Neural cell (in vitro differentiated cells): ENCODE measurements around the gene BCL3.

ENCODE experiments used
- EP300 ChIP-seq: fragments of 450-650 bp; conservative IDR thresholded peaks from 2 replicates; pipeline ENCODE4 v1.6.1; 2014; ENCODE audit warnings: antibody characterized with exemption, mild to moderate bottlenecking, moderate library complexity; ENCODE audit not compliant: poor library complexity, severe bottlenecking
- EZH2 ChIP-seq: fragments of 200-600, 300-800 bp; shearing (Covaris generic), sonication (generic); IDR thresholded peaks from 2 replicates; pipeline ENCODE4 v1.6.1; 2014; ENCODE audit warnings: antibody characterized with exemption, low read length, borderline replicate concordance, mild to moderate bottlenecking; ENCODE audit not compliant: insufficient read depth, poor library complexity, severe bottlenecking
- TF ChIP-seq, protein P1 (sequence below): fragments of 450-650 bp; IDR thresholded peaks from 2 replicates; pipeline ENCODE4 v1.5.1; 2014; ENCODE audit warnings: antibody characterized with exemption, mild to moderate bottlenecking, moderate library complexity; ENCODE audit not compliant: poor library complexity, severe bottlenecking

GRCh38 chr19:44806291-44806690 lies 57.8 kb downstream of the BCL3 start:
- TF ChIP-seq, protein P1, sequence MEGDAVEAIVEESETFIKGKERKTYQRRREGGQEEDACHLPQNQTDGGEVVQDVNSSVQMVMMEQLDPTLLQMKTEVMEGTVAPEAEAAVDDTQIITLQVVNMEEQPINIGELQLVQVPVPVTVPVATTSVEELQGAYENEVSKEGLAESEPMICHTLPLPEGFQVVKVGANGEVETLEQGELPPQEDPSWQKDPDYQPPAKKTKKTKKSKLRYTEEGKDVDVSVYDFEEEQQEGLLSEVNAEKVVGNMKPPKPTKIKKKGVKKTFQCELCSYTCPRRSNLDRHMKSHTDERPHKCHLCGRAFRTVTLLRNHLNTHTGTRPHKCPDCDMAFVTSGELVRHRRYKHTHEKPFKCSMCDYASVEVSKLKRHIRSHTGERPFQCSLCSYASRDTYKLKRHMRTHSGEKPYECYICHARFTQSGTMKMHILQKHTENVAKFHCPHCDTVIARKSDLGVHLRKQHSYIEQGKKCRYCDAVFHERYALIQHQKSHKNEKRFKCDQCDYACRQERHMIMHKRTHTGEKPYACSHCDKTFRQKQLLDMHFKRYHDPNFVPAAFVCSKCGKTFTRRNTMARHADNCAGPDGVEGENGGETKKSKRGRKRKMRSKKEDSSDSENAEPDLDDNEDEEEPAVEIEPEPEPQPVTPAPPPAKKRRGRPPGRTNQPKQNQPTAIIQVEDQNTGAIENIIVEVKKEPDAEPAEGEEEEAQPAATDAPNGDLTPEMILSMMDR: no peak
- no peak for TF ChIP-seq EP300
- no peak for TF ChIP-seq EZH2
